HG02970 (cell line): ENCODE measurements around the gene CNIH1.
"Not testable (repeated sequence)": the region's sequence is repeated elsewhere in the genome, so short reads cannot be mapped to it uniquely, and the experiment has no call there.

ENCODE experiments used
- ATAC-seq: cut with Tn5 transposase; IDR thresholded peaks from one replicate; pipeline ENCODE4 v1.9.1; 2021; ENCODE audit warnings: mild to moderate bottlenecking, moderate library complexity, moderate number of reproducible peaks; ENCODE audit not compliant: unreplicated experiment, low FRiP score

The CNIH1 gene

DNA sequence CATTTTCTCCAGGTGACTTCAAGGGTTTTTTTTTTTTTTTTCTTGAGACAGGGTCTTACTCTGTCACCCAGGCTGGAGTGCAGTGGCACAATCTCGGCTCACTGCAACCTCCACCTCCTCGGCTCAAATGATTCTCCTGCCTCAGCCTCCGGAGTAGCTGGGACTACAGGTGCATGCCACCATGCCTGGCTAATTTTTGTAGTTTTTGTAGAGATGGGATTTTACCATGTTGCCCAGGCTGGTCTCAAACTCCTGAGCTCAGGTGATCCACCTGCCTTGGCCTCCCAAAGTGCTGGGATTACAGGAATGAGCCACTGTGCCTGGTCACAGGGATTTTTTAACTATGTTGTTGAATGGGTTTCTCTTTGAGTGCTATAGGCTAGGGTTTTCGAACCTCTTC is 3.2 kb downstream of the CNIH1 start:
- ATAC-seq = not testable (repeated sequence)

DNA sequence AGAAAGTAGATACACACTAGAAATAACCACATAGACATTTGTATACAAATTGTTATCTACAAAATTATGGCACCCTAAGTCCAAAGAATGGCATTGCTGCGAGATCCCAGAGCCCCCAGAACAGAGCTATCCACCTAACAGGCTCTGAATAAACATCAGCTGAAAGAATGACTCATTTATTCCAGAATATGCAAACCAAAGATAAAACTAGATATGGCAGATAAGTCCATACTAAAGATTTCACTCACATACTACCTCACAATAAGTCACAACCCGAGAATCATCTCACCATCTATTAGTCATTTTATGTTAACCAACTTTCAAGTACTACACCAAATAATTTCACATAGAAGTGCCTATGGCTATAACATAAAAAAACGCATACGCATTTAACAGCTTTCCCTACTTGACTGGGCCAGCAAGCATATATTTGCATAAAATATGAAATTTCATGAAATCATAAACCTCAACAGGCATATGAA is 5.6 kb downstream of the CNIH1 start:
- ATAC-seq = peak; percentile 57

DNA sequence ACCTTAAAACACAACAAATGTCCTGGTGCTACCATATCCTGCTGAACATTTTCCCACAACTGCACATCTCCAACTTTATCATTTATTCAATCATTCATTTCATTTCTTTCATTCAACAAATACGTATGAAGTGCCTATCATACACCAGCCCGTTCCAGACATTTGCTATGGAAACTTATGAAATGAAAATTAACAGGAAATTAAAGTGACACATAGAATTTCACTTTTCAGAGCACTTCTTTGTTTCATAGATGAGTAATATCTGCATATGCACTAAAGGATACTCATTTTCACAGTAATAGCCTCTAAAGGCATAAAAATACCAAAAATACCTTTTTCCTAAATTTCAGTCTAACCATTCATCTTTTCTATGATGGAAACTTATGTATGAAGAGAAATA is 12.6 kb downstream of the CNIH1 start:
- no peak for ATAC-seq

DNA sequence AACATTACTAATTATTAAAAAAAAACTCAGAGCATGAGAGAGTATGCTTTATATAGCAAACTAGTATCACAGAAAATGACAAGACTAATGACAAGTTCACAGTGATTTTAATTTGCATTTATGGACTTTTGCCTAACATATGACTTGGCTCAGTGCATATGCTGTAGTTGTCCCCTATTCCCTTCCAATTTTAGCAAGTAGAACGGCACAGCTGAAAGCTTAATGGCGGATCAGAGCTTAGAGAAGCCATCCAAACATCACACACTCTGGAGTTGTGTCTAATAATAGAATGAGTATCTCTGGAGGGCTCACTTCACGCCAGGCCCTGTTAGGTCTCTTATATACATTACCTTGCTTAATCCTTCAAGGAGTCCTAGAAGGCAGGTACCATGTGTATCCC is 13.3 kb downstream of the CNIH1 start:
- no peak for ATAC-seq

DNA sequence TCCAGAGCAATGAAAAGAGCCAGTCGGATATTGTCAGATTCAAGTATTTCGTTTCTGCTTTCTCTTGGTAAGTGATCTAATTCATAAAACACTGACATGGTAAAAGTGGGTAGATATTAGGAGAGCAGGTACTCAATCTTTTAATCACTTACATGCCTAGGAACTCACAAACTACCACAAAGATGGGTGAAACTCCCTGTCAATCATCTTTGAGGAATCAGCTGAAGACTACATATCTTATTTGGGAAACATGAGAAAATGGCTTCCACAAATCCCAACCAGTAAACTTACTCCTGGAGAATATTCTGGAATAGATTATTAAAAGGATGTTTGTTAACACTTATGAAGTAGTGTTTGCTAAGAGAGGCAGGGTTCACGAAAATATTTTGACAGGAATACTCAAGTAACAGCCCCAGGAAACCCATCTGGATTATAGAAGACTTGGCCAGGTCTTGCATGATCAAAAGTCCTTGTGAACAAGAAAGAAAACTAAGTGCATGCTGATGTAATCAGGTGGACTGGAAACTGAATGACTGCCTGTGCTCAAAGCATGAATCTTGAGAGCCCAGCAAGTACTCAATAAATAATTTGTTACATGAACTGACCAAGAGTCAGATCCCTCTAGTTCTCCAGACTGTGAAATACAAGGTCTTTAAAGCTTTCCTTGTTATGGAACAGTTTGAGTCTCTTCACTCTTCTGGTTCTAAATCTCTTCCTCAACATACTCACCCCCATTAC is 15.5 kb downstream of the CNIH1 start:
- no peak for ATAC-seq

DNA sequence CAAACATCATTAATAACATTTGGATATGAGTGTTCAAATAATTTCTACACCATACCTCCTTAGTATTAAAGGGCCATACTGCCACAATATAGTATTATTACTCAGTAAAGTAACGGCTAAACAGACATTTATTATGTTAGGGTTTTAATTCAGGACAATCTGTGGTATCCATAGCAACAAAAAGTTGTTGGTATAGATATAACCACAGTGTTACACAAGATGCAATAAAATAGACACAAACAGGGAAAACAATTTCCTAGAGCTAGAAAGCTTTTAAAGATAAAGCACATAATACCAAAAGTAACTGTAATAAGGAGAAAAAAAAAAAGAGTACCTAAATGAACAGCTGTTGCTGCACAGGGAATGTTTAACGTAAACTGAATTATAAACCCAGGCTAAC is 16.1 kb downstream of the CNIH1 start:
- ATAC-seq = no peak

DNA sequence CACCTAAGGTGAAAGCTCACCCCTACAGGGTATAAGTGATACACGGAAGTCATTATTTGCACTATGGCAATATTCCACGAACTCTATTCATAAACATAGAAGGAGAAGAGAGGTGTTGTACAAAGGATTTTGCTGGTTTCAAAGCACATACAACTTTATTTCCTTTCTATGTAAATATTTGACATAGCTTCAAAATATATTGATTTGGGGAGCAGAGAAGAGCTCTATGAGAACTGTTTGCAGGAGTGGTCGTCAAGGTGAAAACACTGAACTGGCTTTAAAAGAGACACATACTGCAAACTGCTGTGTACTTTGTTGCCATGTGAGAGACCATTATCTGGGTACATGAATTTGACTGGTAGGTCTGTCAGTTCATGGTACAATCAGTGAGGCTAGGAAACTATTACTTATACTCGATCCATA is 16.7 kb downstream of the CNIH1 start:
- no peak for ATAC-seq

DNA sequence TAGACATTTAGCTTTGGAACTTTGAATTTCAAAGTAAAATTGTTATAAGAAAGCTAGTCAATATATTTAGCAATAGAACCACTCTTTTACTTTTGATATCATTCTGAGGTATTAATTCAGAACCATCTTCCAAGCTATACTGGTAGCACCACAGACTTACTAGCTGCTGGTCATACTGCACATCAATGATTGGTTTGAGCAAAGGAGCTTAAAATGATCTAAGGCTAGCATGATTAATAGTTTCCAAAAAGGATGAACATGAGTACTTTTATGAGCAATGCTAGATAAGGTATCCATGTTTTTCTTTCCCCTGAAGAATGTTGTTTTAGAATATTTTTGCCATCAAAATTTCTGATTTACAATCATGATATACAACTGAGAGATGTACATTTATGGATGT is 17.2 kb downstream of the CNIH1 start:
- ATAC-seq = no peak

DNA sequence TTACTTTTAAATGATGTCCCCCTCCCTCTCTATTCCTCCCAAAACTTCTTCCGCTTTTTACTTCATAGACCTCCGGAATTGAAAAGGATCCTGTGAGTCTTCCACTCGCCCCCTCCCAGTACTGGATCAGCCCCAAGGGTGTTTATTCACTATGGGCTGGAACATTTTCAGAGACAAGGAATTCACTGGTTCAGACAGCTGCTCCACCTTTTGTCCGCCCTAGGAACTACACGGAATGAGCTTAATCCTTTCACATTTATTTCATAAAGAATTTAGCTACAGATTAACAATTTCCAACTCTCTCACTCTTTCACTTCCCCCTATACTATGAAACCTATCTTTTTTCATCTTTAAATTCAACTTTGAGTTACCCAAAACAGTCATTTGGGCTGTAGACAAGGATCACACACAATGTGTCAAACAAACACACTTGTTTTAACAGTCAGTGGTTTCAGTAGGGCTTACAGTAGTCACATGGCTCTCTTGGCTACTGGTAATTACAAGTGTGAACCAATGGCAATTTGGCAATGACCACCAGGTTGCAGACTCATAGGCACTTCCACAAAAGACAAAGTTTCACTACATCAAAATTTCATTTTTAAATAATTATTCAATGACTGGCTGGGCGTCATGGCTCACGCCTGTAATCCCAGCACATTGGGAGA is 20.6 kb downstream of the CNIH1 start:
- ATAC-seq = no peak

DNA sequence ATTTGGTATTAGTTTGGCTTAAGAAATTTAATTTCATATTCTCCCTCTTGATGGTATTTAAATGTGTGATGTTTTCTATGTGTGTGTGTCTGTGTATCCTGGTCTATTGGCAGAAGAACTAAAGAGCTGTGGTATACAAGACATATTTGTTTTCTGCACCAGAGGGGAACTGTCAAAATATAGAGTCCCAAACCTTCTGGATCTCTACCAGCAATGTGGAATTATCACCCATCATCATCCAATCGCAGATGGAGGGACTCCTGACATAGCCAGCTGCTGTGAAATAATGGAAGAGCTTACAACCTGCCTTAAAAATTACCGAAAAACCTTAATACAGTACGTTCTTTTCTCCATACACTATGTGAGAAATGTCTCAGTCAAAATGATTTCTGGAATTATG is 29.8 kb downstream of the CNIH1 start:
- no peak for ATAC-seq

DNA sequence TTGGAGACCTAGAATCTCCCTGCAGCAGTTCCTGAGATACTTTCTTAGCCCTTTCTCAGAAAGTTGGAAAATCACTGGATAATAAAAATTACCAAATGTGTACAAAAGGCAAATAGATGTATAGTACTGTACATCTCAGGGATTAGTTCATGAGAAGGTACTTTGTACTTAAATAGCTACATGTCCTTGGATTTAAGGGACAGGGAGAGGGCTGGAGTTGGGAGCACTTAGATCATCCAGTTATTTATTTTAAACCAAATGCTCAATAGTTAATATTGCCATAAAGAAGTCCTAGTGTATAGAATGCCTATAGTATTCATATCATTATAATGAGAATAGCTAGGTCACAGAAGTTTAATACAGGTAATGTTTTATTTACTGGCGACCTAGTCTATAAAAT is 31.0 kb downstream of the CNIH1 start:
- ATAC-seq = no peak

DNA sequence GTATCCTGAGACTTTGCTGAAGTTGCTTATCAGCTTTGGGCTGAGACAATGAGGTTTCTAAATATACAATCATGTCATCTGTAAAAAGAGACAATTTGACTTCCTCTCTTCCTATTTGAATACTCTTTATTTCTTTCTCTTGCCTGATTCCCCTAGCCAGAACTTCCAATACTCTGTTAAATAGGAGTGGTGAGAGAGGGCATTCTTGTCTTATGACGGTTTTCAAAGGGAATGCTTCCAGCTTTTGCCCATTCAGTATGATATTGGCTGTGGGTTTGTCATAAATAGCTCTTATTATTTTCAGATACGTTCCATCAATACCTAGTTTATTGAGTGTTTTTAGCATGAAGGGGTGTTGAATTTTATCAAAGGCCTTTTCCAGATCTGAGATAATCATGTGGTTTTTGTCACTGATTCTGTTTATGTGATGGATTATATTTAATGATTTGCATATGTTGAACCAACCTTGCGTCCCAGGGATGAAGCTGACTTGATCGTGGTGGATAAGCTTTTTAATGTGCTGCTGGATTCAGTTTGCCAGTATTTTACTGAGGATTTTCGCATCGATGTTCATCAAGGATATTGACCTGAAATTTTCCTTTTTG is 37.7 kb downstream of the CNIH1 start:
- ATAC-seq = not testable (repeated sequence)

DNA sequence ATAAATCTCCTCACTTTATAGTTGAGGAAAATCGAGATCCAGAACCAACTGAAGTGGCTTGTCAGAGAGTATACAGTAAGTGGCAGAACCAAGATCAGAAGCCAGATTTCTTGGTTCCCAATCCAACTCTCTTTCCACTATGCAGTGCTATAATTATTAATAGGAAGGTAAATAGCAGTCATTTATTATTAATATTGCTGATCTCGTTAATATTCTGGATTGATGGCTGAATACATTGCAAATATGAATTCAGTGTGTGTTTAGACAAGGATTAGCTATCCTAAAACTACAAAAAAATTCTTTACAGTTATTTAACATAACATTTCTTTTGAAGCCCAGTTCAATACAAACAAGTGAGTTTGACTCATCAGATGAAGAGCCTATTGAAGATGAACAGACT is 41.6 kb downstream of the CNIH1 start:
- no peak for ATAC-seq

DNA sequence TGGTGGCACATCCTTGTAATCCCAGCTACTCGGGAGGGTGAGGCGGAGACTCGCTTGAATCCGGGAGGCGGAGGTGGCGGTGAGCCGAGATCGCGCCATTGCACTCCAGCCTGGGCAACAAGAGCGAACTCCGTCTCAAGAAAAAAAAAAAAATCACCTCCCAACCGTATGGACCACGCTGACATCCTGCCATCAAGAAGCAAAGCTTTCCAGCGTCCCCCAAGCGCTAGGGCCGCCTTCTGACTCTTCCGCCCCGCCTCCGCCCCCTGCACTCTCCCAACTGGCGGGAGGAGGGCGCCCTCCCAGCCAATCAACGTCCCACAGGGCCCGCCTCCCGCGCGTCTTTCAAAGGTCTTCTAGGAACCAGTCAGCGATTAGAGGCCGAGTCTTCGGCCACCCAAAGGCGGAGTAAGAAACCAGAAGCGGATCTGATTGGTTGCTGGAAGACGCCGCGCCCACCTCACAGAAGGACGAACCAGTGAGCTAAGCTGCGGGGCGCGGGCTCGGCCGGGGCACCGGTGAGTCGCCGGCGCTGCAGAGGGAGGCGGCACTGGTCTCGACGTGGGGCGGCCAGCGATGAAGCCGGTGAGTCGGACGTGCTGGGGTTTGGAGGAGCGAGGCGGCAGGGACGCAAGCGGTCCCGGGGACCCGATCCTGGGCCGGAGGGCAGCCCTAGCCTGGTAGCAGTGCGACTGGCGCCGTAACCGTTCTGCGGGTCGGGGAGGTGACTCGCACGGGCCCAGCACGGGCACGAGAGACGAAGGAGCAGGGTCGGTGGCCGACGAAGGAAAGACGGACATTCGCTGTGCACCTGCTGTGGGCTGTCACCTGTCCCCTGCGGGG is 44.5 kb downstream of the CNIH1 start, which contains the start of gene CDKN3:
Gene CDKN3 (plus strand): TSS at position 515 of the 843 bp plus-strand sequence. CDS start 62 bp downstream, at position 577.
- peak; percentile 99 for ATAC-seq

DNA sequence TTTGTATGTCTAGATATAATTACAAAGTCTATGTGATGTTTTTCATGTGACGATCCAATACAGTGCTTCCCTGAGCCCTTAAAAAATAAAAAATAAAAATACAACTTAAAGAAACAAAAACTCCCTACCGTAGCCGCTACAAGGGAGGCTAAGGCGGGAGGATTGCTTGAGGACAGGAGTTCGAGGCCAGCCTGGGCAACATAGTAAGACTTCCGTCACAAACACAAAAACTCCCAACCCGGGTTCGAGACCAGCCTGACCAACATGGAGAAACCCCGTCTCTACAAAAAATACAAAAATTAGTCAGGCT is 45.0 kb downstream of the CNIH1 start:
- no peak for ATAC-seq

DNA sequence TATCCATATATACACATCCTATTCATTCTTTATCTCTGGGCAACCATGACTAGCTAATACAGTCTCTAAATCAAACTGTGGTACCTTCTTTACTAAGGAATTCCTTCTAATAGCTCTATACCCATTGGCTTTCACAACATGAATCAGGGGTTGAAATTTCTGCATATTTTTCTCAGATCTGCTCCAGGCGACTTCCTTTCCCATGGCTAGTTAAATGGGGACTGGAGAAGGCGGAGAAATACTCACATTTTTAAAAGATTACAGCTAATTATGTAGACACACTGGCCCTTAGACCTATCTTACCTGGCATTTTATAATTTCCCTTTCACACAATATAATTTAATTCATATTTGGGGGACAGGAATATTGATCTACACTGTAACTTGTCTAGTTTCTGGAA is 45.5 kb downstream of the CNIH1 start:
- no peak for ATAC-seq

DNA sequence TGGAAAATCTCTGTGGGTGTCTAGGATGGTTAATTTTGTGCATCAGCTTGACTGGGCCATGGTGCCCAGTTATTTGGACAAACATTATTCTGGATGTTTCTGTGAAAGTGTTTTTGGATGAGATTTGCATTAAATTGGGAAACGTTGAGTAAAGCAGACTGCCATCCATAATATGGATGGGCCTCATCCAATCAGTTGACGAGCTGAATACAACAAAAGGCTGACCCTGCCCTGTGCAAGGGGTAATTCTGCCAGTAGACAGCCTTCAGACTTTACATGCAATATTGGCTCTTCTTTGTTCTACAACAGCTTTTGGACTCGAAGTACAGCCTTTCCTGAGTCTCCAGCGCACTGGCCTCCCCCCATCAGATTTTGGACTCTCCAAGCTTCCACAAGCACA is 45.9 kb downstream of the CNIH1 start:
- no peak for ATAC-seq

DNA sequence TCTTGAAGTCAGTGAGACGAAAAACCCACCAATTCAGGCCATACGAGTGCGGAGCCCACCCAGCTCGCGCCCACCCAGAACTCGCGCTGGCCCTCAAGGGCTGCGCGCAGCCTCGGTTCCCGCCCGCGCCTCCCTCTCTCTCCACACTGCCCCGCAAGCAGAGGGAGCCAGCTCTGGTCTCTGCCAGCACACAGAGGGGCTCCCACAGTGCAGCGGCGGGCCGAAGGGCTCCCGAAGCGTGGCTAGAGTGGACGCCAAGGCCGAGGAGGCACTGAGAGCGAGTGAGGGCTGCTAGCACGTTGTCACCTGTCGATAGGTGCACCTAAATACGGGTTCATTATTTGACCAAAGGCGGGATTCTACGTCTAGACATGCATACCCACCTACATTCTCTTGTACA is 46.6 kb downstream of the CNIH1 start:
- no peak for ATAC-seq

DNA sequence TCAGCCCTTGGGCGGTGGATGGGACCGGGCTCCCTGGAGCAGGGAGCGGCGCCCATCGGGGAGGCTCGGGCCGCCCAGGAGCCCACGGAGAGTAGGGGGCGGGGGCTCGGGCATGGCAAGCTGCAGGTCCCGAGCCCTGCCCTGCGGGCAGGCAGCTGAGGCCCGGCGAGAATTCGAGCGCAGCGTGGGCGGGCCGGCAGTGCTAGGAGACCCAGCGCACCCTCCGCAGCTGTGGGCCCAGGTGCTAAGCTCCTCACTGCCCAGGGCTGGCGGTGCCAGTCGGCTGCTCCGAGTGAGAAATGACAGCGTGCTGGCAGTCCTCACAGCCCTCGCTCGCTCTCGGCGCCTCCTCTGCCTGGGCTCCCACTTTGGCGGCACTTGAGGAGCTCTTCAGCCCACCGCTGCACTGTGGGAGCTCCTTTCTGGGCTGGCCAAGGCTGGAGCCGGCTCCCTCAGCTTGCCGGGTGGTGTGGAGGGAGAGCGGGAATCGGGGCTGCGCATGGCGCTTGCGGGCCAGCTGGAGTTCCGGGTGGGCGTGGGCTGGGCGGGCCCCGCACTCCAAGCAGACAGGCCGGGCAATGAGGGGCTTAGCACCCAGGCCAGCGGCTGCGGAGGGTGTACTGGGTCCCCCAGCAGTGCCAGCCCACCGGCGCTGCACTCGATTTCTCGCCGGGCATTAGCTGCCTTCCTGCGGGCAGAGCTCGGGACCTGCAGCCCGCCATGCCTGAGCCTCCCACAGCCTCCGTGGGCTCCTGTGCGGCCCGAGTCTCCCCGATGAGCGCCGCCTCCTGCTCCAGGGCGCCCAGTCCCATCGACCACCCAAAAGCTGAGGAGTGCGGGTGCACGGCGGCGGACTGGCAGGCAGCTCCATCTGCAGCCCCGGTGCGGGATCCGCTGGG is 47.9 kb downstream of the CNIH1 start:
- ATAC-seq = not testable (repeated sequence)
